D721Med (cell line): ENCODE data around the gene HOXB4.

Source experiments
- DNase-seq: peaks from one replicate; pipeline ENCODE4 v3.0.0; 2011; ENCODE audit warnings: low spot score; ENCODE audit not compliant: insufficient read length
- FAIRE-seq: peaks from 2 replicates; lab custom pipeline; 2011; peaks lifted over from hg19 to GRCh38; lab: Jason Lieb, UNC
- CTCF ChIP-seq: IDR thresholded peaks from 2 replicates; pipeline ENCODE4 v1.5.1; 2012; ENCODE audit warnings: mild to moderate bottlenecking, control low read depth; ENCODE audit not compliant: insufficient read depth; ENCODE audit errors: missing control alignments

The HOXB4 gene

GRCh38 chr17:48553826-48554225, 24.3 kb downstream of the HOXB4 start:
- FAIRE-seq (no peak), DNase-seq (no peak)
- no peak for TF ChIP-seq CTCF

GRCh38 chr17:48553190-48553547, 25.0 kb downstream of the HOXB4 start:
- no peak for TF ChIP-seq CTCF
- FAIRE-seq = no peak
- no peak for DNase-seq

- FAIRE-seq (no peak), DNase-seq (no peak)
- TF ChIP-seq CTCF = no peak
Measured at GRCh38 chr17:48552466-48553189, 25.5 kb downstream of the HOXB4 start.

- no peak for FAIRE-seq
Measured at GRCh38 chr17:48551596-48552465, 26.3 kb downstream of the HOXB4 start.

GRCh38 chr17:48551214-48551555, 27.0 kb downstream of the HOXB4 start:
- TF ChIP-seq CTCF = no peak
- FAIRE-seq = no peak
- no peak for DNase-seq

More at GRCh38 chr17:48551596-48552465, 26.3 kb downstream of the HOXB4 start:
- no peak for TF ChIP-seq CTCF
- DNase-seq = no peak

GRCh38 chr17:48550502-48551213, 27.5 kb downstream of the HOXB4 start:
- no peak for TF ChIP-seq CTCF
- DNase-seq = no peak
- no peak for FAIRE-seq
